NCI-H774 (cell line): ENCODE measurements around the gene HOXA5.

ENCODE experiments used
- DNase-seq: peaks from one replicate; lab custom pipeline; 2025; lab: John Stamatoyannopoulos, UW

Gene HOXA5

GRCh38 chr7:27170426-27171324 lies 27.2 kb upstream of the HOXA5 start:
- DNase-seq = no peak

GRCh38 chr7:27169658-27170425 lies 26.4 kb upstream of the HOXA5 start:
- no peak for DNase-seq

DNA sequence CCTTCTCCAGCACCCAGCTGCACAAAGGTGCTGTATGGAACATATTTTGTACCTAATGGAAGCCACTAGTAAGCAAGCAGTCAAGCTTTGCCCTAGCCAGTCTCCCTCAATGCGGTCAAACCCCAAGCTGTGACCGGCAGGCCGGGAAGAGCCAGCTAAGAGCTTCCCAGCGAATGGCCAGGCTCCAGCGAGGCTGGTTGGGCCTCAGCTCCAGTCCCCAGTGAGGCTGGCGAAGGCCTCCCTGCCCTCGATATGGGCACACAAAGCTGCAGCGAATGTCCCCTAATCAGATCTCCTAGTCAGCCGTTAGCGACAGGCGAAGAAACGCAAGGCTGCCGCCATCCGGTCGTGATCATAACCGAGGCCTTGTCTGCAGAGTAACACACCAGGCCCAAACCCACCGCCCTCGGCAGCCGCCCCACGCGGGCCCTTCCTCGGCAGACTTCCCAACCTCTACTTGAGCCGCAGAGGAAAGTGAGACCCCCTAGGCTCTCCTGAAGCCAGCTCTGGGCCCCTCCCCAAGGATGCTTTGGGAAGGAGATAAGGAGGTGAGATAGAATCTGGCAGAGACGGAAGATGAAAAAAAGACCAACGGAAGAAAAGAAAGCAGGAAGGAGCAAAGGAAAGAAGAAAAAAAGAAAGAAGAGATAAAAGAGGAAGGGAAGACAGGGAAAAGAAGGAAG lies 24.9 kb upstream of the HOXA5 start:
- no peak for DNase-seq

GRCh38 chr7:27167916-27168264 lies 24.4 kb upstream of the HOXA5 start:
- no peak for DNase-seq

GRCh38 chr7:27166531-27167505 lies 23.3 kb upstream of the HOXA5 start:
- DNase-seq = no peak

GRCh38 chr7:27165996-27166530 lies 22.6 kb upstream of the HOXA5 start:
- DNase-seq = no peak

GRCh38 chr7:27165089-27165995 lies 21.9 kb upstream of the HOXA5 start, which contains the start of gene HOXA9:
Gene HOXA9, minus strand, starts transcription at chr7:27165537. Its CDS starts 80 bp downstream, at chr7:27165457.
- no peak for DNase-seq

GRCh38 chr7:27164367-27165088 lies 21.0 kb upstream of the HOXA5 start:
- DNase-seq = no peak

- no peak for DNase-seq
Measured at GRCh38 chr7:27164045-27164366, 20.5 kb upstream of the HOXA5 start.

GRCh38 chr7:27163288-27164044 lies 20.0 kb upstream of the HOXA5 start:
- no peak for DNase-seq

DNA sequence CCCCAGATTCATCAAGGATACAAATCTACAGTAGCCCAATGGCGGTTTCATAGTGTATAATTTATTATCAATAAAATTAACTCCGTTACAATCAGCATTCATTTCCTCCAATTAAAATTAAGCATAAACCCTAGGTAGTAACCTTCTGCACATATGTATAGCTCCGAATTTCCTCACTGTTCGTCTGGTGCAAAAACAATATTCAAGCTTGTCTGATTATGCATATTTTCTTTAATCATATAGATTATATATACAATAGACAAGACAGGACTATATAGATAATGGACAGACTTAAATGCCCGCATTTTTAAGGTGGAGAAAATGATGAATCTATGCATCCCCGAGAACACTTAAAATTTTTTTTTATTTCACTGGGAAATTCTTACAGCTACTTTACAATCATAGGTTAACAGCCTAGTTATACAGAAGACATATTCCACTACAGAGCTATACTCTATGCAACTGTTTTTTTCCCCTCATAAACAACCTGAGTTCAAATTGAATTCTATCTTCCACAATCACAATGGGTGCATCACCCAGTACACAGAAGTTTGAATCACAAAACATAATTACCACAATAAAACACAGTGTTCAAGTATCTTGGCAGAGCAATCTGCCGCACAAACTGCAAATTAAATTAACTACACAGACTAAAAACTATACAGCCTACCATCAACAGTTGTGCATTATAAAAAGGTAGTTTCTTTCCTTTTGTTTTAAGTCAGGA lies 19.2 kb upstream of the HOXA5 start:
- DNase-seq = no peak

DNA sequence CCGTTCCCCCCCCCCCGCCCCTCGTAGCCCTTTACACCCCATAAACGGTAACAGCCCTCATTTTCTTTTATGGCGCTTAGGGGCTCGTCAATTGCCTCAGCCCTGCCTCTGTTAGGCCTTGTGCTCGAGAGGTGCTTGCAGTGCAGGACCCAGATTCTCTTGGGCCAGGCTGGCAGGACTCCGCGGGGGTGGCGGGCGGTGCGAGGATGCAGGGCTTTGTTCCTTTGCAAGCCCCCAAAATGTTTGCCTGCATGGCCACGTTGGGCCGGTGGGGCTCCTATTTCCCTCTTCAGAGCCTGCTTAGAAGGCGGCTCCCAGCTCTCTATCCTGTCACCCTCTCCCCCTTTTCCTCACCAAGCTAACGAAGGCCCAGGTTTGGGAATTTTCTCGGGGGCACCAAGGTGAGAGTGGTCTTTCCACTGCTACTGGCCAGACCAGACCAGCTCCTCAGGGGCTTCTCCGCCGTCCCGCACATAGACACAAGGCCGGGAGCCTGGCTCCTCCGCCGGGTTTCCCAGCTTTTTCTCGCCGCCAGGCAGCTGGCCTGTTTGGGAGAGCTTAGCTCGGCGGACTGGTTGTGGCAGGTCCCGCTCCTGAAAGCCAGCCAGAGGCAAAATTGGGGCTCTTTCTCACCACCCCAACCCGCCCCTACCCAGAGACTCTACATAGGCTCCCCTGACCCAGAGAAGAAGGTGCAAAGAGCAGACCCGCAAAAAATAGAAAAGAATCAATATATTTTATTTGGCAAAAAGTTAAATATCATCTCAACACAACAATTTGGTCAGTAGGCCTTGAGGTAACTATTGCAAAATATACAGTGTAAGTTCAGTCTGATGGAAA lies 18.5 kb upstream of the HOXA5 start:
- no peak for DNase-seq

DNA sequence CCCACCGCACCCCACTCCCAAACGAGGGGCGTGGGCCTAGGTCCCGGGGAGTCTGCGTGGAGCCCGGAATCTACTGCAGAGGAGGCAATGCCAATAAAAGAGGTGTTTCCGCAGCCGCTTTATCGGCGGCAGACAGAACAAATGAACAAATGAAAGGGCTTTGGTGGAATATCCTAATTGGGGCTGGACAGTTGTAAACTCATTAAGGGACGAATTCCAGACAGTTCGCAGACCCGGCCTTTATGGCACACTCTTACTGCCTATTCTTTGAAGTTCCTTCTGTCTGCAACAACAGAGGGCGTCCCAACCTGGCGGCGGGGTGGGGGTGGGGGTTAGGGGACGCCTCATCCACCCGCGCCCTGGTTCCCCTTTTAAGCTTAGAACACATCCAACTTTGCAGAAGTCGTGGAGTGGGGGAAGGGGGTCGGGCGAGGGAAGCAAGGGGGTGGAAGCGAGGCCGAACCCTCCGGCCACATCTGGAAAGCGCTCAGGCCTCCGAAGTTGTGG lies 17.8 kb upstream of the HOXA5 start:
- DNase-seq = no peak

DNA sequence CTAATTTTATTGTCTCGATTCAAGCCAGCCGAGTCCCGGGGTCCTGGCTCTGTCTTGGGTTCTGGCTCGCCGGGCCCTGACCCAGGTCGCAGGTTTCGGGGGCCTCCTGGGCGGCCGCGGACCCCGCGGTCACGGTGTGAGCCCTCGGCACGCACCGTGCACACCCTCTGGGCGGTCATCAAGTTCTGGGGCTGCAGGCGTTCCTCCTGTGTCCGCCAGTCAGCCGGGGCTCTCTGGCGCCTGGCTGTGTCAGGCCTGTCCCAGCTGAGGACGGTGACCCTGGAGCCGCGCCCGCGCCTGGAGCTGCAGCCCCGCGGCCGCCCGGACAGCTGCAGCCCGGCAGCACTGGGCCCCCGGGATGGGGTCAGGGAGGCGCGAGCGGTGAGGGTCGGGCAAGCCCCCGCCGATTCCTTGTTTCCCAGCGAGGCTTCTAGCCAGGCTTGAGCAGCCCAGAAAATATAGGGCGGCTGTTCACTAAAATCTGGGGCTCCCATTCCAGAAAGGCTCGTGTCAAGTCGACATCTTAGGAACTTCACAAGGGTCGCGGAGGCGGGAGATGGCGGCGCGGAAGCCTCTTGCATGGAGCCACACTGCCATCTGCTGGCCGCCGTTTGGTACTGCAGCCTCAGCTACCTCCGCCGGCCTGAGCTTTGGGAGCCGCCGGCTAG lies 17.2 kb upstream of the HOXA5 start:
- DNase-seq = peak; percentile 55

DNA sequence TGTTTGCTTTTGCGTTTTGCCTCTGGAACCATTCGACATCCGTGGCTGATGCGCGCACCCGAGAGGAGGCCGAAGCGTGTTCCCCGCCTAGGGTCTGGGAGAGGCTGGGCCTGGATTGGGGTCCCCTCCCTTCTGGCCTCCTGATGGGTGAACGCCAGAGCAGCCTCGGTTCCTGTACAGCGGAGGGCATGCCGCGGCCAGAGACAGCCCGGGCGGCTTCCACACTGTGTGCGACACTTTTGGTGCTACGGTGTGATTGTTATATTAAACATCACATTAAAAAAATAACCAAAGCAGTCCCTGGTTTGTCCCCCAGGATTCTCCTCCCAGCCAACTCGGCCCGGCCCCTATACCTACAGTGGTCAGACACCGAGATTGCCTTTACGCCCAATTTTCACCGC lies 16.7 kb upstream of the HOXA5 start:
- no peak for DNase-seq
